Testis (tissue), 2 donors: ENCODE data around the gene SERPINA9.

Experiments used
- CTCF ChIP-seq, 3 experiments: fragments of 450-650 bp in 2 of 3; fragments of 200-600 bp in 1 of 3; sonication (generic) in 1 of 3; IDR thresholded peaks; one replicate each; pipeline ENCODE4 v1.5.1; 2016 to 2019; ENCODE audit warnings: antibody characterized with exemption in 3 of 3, mild to moderate bottlenecking in 2 of 3, moderate library complexity in 1 of 3
- POLR2A ChIP-seq: fragments of 450-650 bp; IDR thresholded peaks from one replicate; pipeline ENCODE4 v1.6.1; 2017; ENCODE audit warnings: antibody characterized with exemption, mild to moderate bottlenecking, moderate library complexity

- no peak for TF ChIP-seq CTCF (IDR thresholded peaks at IDR 0.05)
- no peak for TF ChIP-seq POLR2A
Measured at GRCh38 chr14:94466706-94467370, 9.2 kb downstream of the SERPINA9 start.
